NCI-H2107 treated with DMSO at 0.1 percent for 48 hours (cell line): Measurements from ENCODE around the gene NOXA1.
"Not testable (repeated sequence)": the region's sequence is repeated elsewhere in the genome, so short reads cannot be mapped to it uniquely, and the experiment has no call there.

Experiments
- DNase-seq: peaks from one replicate; lab custom pipeline; 2025; ENCODE audit not compliant: unreplicated experiment; lab: John Stamatoyannopoulos, UW

NOXA1 gene

DNA sequence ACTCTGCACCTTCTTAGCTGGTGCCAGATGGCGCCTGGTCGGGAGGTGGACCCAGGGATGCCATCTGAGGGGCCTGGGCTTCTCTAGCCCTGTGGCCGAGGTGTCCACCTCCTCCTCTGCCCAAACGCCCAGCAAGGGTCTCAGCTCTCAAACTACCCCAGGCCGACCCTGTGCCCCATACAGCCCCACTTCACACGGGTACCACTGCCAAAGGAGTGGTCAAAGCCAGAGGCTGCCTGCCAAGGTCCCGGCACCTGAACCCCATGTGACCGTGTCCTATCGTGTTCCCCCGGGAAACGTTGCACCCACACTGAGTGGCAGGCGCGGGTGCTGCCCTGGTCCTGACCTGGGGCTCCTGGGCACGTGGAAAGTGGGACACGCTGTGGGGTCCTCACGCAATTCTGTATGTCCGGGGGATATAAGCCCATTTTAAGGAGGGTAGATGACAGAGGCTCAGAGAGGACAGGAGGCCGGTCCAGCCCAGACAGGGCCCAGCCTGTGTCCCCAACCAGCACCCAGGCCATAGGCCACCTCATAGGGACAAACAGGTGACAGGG is 16.0 kb downstream of the NOXA1 start:
- DNase-seq = no peak

DNA sequence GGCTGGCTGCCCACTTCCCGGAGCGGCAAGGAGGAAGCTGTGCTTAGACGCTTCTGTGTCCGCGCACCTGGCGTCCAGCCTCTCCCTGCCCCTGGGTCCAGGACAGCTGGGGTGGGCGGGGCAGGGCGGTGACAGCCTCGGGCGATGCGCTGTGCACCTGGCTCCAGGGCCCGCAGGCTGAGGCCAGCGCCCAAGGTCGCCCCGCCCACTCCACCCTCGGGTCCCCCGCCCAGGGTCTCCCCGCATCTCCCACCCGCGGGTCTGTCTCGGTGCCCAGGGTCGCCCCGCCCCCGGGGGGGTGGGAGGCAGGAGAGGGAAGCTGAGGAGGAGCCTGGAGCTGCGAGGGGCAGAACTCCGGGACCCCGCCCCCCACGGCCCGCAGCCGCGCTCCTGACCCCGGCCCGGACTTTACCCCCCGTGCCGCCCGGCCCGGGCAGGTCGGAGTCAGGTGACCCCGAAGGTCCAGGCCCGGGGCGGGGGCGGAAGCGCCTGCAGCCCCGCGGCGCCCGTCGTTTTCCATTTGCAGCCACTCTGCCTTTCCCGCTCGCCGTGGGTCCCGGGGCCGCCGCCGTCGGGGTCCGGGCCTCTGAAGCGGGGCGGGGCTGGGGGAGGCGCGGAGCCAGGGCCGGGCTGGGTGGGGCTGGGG is 18.2 kb downstream of the NOXA1 start, which contains the start of gene ENTPD8:
Gene ENTPD8, minus strand, starts transcription at position 69 of the 646 bp plus-strand sequence. CDS start 3,072 bp downstream, outside the sequence.
- DNase-seq = peak; percentile 28

DNA sequence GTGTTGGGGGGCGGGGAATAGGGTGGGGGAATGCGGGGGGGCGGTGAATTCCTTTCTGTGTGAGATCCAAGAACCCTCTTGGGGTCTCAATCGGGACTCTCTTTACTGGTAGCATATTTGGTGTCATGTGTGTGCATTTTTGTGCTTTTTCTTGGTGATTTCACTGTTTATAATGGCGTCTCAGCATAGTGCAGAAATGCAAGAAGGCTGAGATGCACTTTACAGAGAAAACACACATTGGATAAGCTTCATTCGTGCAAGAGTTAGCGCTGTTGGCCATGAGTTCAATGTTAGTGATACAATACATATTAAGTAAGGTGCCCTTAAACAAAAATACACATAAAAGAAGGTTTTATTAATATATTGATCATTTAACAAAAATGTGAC is 18.7 kb downstream of the NOXA1 start:
- no peak for DNase-seq

DNA sequence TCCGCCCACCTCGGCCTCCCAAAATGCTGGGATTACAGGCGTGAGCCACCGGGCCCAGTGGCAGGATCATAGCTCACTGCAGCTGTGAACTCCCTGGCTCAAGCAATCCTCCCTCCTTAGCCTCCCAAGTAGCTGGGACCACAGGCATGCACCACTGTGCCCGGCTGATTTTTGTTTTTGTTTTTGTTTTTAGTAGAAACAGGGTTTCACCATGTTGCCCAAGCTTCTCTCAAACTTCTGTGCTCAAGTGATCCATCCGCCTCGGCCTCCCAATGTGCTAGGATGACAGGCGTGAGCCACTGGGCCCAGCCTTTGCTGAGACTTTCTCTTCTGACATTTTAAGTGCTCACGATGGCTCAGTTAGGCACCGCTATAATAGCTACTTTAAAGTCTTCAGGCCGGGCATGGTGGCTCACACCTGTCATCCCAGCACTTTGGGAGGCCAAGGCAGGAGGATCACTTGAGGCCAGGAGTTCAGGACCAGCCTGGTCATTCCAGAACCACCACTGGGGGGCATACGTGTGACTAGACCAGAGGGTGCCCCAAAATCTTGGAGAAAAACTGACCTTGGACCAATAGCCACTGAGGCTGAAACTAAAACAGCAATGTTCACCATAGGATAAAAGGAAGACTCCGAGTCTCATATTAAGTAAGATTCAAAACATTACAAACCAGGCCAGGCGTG is 21.1 kb downstream of the NOXA1 start:
- DNase-seq = no peak

DNA sequence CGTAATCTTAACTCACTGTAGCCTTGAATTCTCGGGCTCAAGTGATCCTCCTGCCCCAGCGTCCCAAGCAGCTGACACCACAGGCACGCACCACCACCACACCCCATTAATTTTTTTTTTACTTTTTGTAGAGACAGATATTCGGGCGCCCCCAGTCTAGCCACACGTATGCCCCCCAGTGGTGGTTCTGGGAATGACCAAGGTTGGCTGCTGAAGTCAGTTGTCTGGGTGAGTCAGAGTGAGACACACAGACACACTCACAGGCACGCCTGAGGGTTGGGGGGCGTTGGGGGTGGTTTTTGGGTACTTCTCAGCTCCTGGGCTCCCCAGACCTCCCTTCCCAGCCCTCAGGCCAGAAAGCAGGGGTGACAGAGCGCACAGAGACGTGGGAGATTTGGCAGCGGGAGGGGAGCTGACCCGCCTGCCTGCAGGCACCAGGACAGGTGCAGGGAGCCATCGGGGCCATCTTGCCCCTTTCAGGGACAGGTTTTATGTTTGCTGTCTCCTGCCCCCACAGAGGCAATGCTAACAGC is 22.1 kb downstream of the NOXA1 start:
- peak; percentile 82 for DNase-seq

DNA sequence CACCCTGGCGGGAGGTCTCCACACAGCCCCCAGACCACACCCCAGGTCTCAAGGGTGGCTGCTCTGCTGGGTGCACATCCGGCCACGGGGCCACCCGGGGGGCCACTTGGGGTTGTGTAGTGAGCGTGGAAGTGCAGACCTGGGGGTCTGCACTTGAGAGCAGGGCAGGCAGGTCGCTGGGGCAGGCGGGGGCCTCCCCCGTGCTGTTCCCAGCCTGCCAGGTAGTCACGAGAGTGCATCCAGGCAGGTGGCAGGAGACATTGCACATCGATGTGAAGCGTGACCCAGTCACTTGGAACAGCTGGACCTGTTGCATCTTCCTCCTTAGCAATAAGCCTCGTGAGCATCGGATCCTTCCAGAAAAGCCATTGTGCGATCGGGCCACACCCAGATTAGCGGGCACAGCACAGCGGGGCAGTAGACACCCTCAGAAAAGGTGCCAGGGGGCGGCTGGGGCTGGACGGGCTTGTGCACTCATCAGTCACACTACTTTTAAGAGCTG is 22.8 kb downstream of the NOXA1 start:
- peak; percentile 36 for DNase-seq

DNA sequence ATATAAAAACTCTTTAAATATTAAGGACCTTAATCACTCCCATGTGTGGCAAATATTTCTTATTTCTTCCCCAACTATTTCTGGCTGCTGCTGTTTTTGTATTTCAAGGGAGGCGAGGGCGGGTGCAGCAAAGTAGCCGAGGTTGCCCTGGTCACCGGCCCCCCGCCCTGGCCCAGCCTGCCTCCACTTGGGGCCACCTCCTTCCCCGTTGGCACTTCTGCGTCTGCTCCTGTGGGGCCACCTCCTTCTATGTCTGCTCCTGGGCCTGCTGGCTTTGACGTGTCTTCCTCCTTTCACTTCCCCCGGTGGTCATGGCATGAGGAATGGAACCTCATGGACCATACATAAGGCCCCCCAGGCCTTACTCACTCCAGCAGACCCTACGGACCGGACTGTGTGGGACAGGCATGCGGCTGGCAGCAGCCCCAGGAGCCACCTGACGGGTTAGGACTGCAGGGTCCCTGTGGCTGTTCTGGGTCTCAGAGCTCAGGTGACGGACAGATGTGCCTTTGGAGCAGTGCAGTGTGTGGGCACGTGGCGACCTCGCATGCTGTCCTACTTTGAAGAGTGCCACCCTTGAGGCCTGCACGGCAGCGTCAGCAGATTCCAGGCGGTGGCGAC is 23.8 kb downstream of the NOXA1 start:
- no peak for DNase-seq

DNA sequence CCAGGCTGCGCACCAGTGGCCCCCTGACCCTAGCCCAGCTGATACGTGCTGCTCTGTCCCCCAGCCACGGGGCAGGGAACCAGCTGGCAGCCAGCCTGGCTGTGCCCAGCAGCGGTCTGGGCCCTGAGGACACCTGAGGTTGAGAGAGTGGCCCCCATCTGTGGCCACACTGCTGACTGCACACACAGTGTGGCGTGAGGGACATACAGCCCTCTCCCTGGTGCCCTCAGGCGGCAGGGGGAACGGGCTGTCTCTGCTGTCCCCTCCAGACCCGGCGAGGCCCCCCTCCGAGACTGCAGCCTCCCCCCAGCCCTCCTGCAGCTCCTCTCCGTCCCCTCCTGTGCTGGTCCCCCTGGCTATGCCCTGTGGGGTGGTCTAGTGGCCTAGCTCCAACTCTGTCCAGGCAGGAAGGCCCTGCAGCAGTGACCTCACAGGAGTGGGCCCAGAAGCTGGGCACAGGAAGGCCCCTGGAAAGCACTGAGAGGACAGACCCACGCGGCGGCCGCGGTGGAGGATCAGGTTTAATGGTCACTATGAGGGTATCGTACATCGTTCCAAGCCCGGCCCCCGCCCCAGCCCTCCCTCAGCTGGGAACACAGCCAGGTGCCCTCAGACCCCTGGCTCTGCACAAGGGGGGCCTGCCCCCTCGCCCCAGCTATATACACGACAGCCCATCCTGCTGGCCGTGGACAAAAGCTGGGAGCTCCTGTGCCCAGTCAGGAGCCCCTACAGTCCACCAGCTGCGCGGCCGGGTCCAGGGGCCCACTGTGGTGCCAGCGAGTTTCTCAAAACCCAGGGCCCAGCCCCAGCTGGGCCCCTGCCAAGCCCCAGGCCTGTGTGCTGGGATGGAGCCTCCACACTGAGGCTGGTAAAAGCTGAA is 24.8 kb downstream of the NOXA1 start:
- DNase-seq = no peak

DNA sequence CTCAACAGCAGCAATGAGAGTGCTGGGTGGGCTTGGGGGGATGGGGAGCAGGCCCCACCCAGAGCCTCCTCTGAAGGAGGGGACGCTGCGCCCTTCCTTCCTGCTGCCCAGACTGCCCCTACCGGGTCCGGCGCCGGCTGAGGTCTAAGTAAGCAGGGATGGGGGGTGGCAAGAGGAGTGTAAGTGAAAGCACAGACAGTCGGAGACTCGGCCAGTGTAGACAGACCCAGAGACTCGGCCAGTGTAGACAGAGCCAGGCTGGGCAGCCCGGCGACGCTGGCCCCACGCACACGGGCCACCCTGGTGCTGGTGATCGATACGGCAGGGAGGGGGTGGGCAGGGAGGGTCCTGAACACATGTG is 25.4 kb downstream of the NOXA1 start:
- DNase-seq = no peak

DNA sequence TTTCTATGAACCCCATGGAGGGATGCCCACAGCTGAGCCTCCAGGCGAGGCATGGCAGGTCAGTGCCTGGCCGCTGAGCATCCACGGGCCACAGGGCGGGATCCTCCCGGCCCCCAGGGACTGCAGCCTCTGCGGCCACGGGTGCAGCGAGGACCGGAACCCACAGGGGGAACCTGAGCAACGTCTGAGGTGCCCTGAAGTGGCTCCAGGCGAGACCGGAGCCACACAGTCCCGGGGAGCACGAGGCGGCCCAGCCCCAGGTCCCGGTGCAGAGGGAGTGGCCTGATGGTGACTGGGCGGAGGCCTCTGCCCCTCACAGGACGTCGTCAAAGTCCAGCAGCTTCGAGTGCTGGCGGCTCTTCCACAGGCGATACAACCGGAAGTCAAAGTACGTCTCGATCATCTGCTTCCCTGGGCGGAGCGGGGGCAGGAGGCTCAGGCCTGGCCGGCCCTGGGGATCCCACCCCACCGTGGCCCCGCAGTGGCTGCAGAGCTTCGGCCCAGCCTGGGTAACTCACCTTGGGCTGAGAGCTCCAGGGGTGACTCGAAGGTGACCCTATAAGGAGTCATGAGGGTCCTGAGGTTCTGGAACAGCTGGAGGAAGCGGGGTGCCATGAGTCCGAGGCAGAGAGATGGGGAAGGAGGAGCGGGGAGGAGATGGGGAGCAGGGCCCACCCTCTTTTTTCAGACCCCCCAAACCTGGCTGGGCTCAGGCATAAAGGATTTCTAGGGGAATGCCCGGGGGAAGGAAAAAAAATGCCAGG is 26.1 kb downstream of the NOXA1 start:
- DNase-seq = no peak

DNA sequence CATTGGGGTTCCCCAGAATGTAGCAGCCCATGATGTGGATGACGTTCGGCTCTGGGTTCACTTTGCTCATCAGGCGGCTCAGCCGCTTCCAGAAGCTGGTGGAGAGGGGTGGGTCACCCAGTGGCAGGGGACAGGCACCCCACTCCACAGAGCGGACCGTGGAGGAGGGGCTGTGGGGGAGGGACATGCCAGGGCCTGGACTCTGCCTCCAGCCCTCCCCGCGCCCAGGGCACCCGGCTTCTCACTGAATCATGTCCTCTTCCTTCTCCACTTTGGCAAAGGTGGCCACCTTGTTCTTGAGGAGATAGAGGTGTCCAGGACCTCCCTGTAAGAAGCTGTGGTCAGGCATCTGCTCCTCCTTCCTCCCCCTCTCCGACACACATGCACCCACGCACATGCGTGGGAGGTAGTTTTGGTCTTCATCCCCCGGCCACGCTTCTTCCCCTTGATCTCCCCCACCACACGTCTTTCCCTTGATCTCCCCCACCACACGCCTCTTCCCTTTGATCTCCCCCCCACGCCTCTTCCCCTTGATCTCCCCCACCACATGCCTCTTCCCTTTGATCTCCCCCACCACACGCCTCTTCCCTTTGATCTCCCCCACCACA is 26.8 kb downstream of the NOXA1 start:
- DNase-seq = no peak

DNA sequence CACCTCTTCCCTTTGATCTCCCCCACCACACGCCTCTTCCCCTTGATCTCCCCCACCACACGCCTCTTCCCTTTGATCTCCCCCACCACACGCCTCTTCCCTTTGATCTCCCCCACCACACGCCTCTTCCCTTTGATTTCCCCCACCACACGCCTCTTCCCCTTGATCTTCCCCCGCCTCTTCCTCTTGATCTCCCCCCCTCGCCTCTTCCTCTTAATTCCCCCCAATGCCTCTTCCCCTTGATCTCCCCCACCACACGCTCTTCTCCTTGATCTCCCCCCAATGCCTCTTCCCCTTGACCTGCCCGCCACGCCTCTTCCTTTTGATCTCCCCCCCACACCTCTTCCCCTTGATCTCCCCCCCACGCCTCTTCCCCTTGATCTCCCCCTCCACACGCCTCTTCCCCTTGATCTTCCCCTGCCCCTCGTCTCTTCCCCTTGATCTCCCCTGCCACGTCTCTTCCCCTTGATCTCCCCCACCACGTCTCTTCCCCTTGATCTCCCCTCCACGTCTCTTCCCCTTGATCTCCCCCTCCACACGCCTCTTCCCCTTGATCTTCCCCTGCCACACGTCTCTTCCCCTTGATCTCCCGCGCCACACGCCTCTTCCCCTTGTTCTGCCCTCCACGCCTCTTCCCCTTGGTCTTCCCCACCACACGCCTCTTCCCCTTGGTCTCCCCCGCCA is 27.5 kb downstream of the NOXA1 start:
- DNase-seq = not testable (repeated sequence)

DNA sequence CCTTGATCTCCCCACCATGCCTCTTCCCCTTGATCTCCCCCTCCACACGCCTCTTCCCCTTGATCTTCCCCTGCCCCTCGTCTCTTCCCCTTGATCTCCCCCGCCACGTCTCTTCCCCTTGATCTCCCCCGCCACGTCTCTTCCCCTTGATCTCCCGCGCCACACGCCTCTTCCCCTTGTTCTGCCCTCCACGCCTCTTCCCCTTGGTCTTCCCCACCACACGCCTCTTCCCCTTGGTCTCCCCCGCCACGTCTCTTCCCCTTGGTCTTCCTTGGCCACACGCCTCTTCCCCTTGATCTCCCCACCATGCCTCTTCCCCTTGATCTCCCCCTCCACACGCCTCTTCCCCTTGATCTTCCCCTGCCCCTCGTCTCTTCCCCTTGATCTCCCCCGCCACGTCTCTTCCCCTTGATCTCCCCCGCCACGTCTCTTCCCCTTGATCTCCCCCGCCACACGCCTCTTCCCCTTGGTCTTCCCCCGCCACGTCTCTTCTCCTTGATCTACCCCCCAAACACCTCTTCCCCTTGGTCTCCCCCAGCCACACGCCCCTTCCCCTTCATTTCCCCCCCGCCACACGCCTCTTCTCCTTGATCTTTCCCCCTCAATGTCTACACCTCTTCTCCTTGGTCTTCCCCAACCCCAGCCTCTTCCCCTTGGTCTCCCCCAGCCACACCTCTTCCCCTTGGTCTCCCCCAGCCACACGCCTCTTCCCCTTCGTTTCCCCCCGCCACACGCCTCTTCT is 28.2 kb downstream of the NOXA1 start:
- DNase-seq = not testable (repeated sequence)

DNA sequence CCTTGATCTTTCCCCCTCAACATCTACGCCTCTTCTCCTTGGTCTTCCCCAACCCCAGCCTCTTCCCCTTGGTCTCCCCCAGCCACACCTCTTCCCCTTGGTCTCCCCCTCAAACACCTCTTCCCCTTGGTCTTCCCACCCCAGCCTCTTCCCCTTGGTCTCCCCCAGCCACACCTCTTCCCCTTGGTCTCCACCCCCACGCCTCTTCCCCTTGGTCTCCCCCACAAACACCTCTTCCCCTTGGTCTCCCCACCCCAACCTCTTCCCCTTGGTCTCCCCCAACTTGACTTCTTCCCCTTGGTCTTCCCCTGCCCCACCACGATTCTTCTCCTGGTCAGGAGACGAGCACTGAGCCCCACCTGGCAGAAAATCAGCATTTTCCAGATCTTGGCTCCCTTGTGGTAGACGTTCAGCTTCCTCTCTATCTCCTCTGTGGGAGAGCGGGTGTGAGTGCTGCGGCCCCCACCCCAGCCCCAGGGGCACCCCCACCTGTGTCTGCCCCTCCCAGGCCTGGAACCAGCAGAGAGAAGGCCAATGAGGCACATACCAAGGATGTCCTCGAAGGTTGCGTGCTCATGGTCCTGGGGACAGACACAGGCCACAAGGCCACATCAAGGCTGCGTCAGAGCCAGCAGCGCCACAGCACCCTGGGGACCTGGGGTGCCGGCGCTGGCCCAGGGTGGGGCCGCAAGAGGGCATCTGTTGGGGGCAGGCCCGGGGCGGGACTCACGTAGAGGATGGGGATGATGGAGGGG is 29.0 kb downstream of the NOXA1 start:
- no peak for DNase-seq

DNA sequence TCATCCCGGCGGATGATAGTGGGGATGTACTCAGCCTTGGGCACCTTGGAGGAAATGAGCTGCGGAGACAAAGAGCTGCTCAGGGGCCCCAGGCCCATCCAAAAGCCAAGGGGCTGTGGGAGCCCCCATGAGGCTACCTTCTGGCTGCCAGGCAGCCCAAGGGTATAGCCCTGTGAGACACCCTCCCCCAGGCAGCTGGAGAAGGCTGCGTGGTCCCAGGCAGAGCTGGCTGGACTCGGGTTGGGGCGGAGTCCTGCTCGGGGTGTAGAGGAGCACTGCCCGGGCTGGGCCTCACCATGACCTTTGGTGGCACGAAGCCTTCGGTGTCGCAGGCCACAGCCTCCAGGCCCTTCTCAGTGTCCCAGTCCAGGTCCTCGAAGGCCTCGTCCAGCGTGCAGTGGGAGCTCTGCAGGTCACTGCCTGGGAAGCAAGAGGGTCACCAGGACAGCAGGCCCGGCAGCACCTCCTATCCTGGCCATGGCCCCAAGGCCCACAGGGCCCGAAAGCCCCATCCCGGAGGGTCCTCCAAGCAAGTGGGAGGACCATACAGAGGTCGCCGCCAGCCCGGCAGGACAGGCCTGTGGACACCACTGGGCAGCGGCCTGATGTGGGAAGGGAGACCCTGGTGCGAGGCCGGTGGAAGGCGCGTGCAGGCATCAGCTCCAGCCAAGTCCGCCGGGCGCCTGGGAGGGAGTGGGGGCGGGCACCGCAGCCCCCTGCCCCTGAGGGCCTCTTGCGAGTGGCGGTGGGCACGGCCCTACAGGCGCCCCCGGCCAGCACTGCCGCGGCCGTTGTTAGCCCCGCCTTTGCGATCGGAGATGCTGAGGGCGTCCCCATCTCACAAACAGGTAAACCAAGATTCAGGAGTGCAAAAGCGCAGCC is 29.8 kb downstream of the NOXA1 start:
- no peak for DNase-seq

DNA sequence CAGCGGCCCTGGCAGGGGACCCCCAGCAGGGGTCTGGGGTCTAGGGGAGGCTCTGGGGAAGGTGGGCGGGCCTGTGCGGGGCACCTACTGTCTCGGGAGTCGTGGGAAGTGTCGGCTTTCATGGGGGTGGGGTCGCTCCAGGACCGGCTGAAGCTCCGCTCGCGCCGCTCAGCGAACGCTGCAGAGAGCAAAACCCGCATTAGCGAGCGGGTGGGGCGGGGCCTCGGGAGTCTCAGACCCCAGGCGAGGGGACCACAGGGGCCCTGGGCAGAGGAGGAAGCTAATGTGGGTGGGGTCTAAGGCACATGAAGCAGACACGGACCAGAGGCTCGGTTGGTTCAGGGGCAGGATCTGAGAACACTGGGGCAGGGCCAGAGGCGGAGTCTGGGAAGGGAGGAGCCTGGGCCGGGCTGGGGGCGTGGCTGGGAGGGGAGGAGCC is 30.5 kb downstream of the NOXA1 start:
- DNase-seq = no peak
